GM10266 (cell line): Measurements from ENCODE around the gene CETP.

ENCODE experiments used
- DNase-seq: peaks from one replicate; pipeline ENCODE4 v3.0.0; 2012; ENCODE audit errors: extremely low spot score
- CTCF ChIP-seq: IDR thresholded peaks from 2 replicates; pipeline ENCODE4 v1.5.1; 2012; ENCODE audit warnings: mild to moderate bottlenecking, low read depth; ENCODE audit not compliant: control insufficient read depth, insufficient read depth; ENCODE audit errors: missing control alignments

CETP gene

GRCh38 chr16:56950455-56950854 lies 11.3 kb upstream of the CETP start:
- DNase-seq = no peak

GRCh38 chr16:56950881-56951771 lies 10.6 kb upstream of the CETP start:
- TF ChIP-seq CTCF = peak; percentile 84
- DNase-seq = peak; percentile 66

More at GRCh38 chr16:56950455-56950854, 11.3 kb upstream of the CETP start:
- no peak for TF ChIP-seq CTCF

DNA sequence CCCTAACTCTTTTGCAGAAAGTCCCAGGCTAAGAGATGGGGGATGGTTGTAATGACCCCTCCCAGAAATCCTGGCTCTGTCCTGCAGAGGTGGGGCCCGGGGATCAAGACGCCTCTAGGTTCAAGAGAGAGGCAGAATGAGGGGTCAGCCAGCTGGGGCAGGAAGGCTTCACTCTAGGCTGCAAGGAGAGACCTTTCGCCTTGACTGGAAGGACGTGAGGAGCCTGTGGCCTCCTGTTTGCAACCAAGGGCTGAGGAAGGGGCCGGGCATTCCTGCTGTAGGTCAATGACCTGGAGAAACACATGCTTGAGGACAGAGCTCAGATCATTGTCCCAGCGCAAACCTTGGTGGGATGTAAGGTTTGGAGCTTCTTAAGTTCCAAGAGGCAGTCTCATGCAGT lies 8.7 kb upstream of the CETP start:
- no peak for DNase-seq
- TF ChIP-seq CTCF = no peak

DNA sequence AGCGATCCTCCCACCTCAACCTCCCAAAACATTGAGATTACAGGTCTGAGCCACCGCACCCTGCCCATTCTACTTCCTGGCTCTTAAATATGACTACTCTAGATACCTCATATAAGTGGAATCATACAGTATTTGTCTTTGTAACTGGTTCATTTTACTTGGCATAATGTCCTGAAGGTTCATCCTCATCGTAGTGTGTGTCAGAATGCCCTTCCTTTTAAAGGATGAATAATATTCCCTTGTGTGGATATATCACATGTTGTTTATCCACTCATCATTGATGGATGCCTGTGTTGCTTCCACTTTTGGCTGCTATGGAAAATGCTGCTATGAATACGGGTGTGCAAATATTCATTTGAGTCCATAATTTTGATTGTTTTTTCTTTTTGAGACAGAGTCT lies 5.7 kb upstream of the CETP start:
- DNase-seq = no peak
- no peak for TF ChIP-seq CTCF

- no peak for DNase-seq
- no peak for TF ChIP-seq CTCF
Measured at GRCh38 chr16:56956756-56957155, 5.0 kb upstream of the CETP start.

GRCh38 chr16:56960681-56961281 lies 969 bp upstream of the CETP start:
- no peak for TF ChIP-seq CTCF

DNA sequence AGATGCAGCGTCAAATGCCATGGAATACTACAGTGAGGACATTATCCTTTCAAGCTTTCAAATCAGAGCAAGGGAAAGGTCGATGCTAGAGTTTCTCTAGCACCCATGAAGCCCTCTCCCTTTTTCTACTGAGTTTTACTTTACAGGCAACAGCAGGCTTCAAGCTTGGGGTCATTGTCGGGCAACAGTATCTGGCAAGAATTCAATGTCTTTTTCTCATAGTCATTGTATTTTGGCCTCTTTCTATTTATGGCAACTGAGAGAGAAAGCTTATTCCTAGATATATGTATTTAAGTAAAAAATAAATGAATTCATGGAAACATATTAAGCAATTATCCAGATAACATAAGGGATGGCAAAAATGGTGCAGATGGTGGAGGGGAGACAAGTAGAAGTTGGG lies 364 bp upstream of the CETP start:
- no peak for TF ChIP-seq CTCF
- DNase-seq = no peak

More at GRCh38 chr16:56960681-56961281, 969 bp upstream of the CETP start:
- DNase-seq = no peak
